NCI-H226 (cell line): ENCODE measurements around the gene WDR76.

Experiments used
- DNase-seq: peaks from one replicate; pipeline ENCODE4 v3.0.0-alpha.2; 2015

The WDR76 gene

DNA sequence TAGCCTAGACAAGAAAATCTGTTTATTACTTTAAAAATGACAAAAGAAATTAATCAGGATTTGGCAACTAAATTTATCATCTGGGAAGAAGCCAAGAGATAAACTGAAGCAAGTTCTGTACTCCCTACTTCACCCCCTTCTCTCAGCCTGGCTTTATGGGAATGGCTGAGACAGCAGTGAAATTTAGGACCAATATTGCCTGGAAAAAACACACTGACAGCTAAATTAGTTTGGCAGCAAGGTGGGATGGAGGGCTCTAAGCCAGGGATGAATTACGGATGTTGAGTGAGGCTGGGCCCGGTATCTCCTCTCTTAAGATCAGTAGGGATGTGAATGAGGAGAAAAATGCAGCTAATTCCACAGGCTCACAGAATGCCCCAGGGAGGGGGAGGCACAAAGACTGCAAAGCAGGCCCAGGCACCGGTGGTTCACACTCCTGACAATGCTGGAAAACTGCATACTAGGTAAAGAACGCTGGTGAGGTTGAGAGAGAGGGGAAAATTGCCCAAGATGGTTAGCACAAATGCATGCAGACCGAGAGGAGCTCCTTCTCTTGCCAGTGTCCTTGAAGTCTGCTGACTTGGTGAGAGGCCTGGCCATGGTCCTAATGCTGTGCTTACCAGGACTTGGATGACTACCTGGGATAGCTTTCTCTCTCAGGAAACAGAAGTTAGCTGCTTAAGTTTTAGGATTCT lies 89.0 kb downstream of the WDR76 start:
- no peak for DNase-seq

DNA sequence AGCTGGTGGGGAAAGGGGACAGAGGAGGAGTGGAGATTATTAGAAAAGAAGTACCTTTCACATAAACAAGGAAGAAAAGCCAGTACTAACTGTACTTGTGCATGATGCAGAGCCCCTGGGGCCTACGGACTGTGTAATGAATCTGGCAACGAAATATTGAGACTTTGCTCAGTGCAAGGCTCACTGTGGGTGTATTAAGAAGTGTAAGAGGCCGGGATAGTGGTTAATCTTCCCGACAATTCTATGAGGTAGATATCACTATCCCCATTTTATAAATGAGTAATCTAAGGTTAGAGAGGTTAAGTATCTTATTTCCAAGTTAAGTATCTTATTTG lies 89.5 kb downstream of the WDR76 start:
- DNase-seq: no peak
